Measurements from ENCODE around the gene KCTD10. TPM values are rescaled to one million over a fixed set of nuclear protein-coding genes. Genes with fewer than 3 reads are reported as not detected.

The KCTD10 gene
- total RNA-seq, 1 donor from 2014 or later: 80.4 TPM

DNA sequence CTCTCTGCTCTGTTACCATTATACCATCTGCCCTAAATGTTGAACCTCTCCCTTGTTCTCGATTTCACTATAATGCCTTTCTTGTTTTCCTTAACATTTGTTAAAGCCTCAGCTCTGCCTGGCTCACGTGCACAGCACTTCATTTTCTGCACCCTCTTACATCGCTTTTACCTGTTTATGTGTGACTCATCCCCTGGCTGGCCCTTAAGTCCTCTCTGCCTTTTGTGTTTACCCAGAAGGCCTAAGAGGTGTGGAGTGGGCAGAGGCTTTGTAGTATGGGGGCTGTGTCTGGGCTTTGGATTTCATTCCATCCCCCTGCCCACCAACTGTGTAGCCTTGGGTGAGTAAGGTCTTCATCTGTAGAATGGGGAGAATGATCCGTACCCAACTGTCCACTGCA, 36.9 kb upstream of the KCTD10 start:
- Mint-ChIP-seq H3K4me1 (ENCODE audit: low read depth) (peaks cover 7% of the 10 kb centered on the region), H3K27ac (ENCODE audit: unreplicated experiment) (no peak overlapping the region), H3K27me3 (ENCODE audit: low read depth) (no peaks in the 10 kb centered on the region), H3K9me3 (ENCODE audit: low read depth) (no peaks in the 10 kb centered on the region), H3K4me3 (ENCODE audit: unreplicated experiment) (no peak overlapping the region), H3K36me3 (ENCODE audit: low read depth) (peaks cover 45% of the 10 kb centered on the region)
- no peak for DNase-seq (ENCODE audit: low spot score)
- TF ChIP-seq, protein P1, sequence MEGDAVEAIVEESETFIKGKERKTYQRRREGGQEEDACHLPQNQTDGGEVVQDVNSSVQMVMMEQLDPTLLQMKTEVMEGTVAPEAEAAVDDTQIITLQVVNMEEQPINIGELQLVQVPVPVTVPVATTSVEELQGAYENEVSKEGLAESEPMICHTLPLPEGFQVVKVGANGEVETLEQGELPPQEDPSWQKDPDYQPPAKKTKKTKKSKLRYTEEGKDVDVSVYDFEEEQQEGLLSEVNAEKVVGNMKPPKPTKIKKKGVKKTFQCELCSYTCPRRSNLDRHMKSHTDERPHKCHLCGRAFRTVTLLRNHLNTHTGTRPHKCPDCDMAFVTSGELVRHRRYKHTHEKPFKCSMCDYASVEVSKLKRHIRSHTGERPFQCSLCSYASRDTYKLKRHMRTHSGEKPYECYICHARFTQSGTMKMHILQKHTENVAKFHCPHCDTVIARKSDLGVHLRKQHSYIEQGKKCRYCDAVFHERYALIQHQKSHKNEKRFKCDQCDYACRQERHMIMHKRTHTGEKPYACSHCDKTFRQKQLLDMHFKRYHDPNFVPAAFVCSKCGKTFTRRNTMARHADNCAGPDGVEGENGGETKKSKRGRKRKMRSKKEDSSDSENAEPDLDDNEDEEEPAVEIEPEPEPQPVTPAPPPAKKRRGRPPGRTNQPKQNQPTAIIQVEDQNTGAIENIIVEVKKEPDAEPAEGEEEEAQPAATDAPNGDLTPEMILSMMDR (IDR thresholded peaks at IDR 0.05): no peak

- Mint-ChIP-seq H3K36me3 (ENCODE audit: low read depth) (peaks cover 50% of the 10 kb centered on the region), H3K9me3 (ENCODE audit: low read depth) (no peaks in the 10 kb centered on the region), H3K27ac (ENCODE audit: unreplicated experiment) (no peak overlapping the region), H3K4me1 (ENCODE audit: low read depth) (no peaks in the 10 kb centered on the region), H3K4me3 (ENCODE audit: unreplicated experiment) (no peak overlapping the region), H3K27me3 (ENCODE audit: low read depth) (no peaks in the 10 kb centered on the region)
- TF ChIP-seq, protein P1 (IDR thresholded peaks at IDR 0.05): no peak
- DNase-seq (ENCODE audit: low spot score): no peak
Observed at GRCh38 chr12:109513051-109513450, 36.0 kb upstream of the KCTD10 start.

- no peaks in the 10 kb centered on the region for H3K4me1 Mint-ChIP-seq (ENCODE audit: low read depth)
- H3K9me3 Mint-ChIP-seq (ENCODE audit: low read depth): no peaks in the 10 kb centered on the region
- H3K27ac Mint-ChIP-seq (ENCODE audit: unreplicated experiment): no peak overlapping the region
- no peak overlapping the region for H3K4me3 Mint-ChIP-seq (ENCODE audit: unreplicated experiment)
- DNase-seq (ENCODE audit: low spot score): no peak
- TF ChIP-seq, protein P1 (IDR thresholded peaks at IDR 0.05): no peak
- peaks cover 48% of the 10 kb centered on the region for H3K36me3 Mint-ChIP-seq (ENCODE audit: low read depth)
- H3K27me3 Mint-ChIP-seq (ENCODE audit: low read depth): no peaks in the 10 kb centered on the region
Observed at GRCh38 chr12:109512608-109513007, 35.5 kb upstream of the KCTD10 start.

- H3K4me1 Mint-ChIP-seq (ENCODE audit: low read depth): no peaks in the 10 kb centered on the region
- no peaks in the 10 kb centered on the region for H3K9me3 Mint-ChIP-seq (ENCODE audit: low read depth)
- peaks cover 46% of the 10 kb centered on the region for H3K36me3 Mint-ChIP-seq (ENCODE audit: low read depth)
- no peak overlapping the region for H3K4me3 Mint-ChIP-seq (ENCODE audit: unreplicated experiment)
- H3K27me3 Mint-ChIP-seq (ENCODE audit: low read depth): no peaks in the 10 kb centered on the region
- no peak for DNase-seq (ENCODE audit: low spot score)
- H3K27ac Mint-ChIP-seq (ENCODE audit: unreplicated experiment): no peak overlapping the region
- TF ChIP-seq, protein P1 (IDR thresholded peaks at IDR 0.05): no peak
Observed at GRCh38 chr12:109510196-109510595, 33.1 kb upstream of the KCTD10 start.

DNA sequence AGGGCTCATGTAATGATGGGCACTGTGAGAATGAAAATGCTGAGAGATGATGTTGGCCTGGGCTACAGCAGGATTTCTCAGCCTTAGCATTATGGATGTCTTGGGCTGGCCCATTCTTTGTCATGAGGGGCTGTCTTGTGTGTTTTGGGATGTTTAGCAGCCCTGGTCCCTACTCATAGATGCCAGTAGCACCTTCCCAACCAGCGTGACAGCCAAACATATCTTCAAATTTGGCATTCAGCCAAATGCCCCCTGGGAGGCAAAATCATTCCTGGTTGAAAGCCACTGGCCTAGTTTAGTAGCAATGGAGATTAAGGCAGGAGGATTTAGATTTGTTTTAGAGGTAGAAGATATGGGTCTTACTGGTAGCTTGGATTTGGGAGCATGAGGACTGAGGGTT, 27.0 kb upstream of the KCTD10 start:
- H3K4me3 Mint-ChIP-seq (ENCODE audit: unreplicated experiment): no peak overlapping the region
- TF ChIP-seq, protein P1 (IDR thresholded peaks at IDR 0.05): no peak
- no peak overlapping the region for H3K27ac Mint-ChIP-seq (ENCODE audit: unreplicated experiment)
- H3K27me3 Mint-ChIP-seq (ENCODE audit: low read depth): no peaks in the 10 kb centered on the region
- no peak for DNase-seq (ENCODE audit: low spot score)
- no peaks in the 10 kb centered on the region for H3K9me3 Mint-ChIP-seq (ENCODE audit: low read depth)
- H3K36me3 Mint-ChIP-seq (ENCODE audit: low read depth): peaks cover 34% of the 10 kb centered on the region
- no peaks in the 10 kb centered on the region for H3K4me1 Mint-ChIP-seq (ENCODE audit: low read depth)
